Epithelial cell of esophagus (primary cell): ENCODE data around the gene IQSEC1.

Experiments
- DNase-seq: peaks from one replicate; pipeline ENCODE4 v3.0.0; 2010; ENCODE audit warnings: low read depth
- H3K4me3 ChIP-seq: 2 replicates; pipeline ENCODE4 v1.5.1; 2011; ENCODE audit warnings: mild to moderate bottlenecking, low read length, control low read depth
- TF ChIP-seq, protein P1 (sequence below): IDR thresholded peaks from 2 replicates; pipeline ENCODE4 v1.5.1; 2011; ENCODE audit warnings: low read depth, mild to moderate bottlenecking, low read length, control low read depth, inconsistent platforms; ENCODE audit not compliant: insufficient read depth; ENCODE audit errors: missing control alignments

IQSEC1 gene

DNA sequence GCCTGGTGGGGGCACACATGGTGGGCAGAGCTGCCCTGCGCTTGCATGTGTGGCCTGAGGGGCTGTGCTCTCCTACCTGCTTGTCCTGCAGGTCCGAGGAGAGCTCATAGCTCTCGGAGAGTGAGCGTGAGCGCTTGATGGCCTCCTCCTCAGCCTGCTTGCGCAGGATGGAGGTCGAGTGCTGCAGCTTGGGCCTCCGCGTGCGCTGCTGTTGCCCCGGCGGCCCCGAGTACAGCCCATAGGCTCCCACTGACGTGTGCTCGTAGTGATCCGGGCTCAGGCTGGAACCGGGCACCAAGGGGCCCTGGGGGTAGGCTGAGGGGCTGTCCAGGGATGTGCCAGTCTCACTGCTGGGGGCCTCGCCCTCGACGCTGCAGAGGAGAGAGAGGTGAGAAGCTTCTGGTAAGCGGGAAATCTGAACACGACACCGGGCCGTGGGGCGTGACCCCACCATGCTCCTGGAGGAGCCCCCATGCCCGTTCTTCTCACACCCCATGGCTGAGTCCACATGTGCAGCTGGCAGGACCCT is 131.7 kb downstream of the IQSEC1 start:
- DNase-seq: no peak
- H3K4me3 ChIP-seq: no peak overlapping the region
- TF ChIP-seq, protein P1, sequence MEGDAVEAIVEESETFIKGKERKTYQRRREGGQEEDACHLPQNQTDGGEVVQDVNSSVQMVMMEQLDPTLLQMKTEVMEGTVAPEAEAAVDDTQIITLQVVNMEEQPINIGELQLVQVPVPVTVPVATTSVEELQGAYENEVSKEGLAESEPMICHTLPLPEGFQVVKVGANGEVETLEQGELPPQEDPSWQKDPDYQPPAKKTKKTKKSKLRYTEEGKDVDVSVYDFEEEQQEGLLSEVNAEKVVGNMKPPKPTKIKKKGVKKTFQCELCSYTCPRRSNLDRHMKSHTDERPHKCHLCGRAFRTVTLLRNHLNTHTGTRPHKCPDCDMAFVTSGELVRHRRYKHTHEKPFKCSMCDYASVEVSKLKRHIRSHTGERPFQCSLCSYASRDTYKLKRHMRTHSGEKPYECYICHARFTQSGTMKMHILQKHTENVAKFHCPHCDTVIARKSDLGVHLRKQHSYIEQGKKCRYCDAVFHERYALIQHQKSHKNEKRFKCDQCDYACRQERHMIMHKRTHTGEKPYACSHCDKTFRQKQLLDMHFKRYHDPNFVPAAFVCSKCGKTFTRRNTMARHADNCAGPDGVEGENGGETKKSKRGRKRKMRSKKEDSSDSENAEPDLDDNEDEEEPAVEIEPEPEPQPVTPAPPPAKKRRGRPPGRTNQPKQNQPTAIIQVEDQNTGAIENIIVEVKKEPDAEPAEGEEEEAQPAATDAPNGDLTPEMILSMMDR: no peak

DNA sequence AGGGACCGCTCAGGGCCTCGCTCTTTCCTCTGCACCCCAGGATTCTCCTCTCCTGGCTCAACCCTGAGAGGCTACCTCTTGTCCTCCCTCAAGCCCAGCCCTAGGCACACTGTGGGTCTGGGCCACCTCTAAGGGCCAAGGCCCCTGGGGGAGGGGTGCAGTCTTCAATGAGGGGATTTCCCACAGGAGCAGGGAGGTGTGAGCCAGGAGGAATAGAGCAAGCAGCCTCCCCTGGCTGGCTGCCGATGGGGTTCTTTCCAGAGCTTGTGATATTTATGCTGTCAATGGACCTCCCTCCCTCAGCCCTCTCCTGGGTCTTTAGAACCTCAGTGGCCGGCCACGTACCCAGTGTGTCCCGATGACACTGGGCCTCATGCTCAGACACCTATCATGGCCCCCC is 132.4 kb downstream of the IQSEC1 start:
- no peak for DNase-seq
- TF ChIP-seq, protein P1: no peak
- H3K4me3 ChIP-seq: no peak overlapping the region

DNA sequence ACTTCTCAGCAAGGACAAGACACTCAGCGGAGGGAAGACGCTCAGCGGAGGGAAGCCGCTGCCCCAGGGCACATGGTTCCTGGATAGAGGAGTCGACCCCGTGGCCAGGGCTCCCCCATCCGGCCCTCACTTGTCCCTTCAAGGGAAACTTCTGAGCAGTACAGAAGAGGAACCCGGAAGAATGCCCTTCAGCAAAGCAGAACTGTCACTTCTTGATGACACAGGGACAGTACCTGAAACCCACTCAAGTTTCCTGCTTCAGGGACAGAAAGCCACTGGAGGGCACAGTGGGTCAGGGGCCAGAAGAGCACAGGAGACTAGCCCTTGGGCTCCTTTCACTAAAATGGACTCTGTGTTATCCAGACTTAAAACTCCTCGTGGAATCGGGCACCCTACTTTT is 134.1 kb downstream of the IQSEC1 start:
- no peak for DNase-seq
- TF ChIP-seq, protein P1: no peak
- no peak overlapping the region for H3K4me3 ChIP-seq

DNA sequence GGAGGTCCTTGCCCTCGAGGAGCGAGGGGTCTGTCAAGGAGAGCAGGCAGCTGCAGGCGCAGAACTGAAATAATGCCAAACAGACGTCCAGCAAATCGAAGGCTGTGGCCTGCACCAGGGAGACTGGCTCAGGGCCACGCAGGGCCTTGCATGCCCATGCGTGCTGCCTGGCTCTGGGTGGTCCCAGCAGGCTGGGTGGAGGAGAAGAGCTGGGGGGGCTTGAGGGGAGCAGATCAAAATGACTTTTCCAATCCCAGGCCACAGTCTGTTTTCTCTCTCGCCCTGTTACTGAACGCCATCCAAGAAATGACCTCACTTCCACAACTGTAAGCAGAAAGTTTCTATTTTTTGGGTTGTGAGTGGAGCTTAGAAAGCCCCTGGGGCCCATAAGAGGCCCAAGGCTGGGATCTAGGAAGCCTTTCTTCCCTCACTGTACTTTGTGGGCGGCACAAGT is 134.9 kb downstream of the IQSEC1 start:
- DNase-seq: no peak
- H3K4me3 ChIP-seq: no peak overlapping the region
- TF ChIP-seq, protein P1: no peak

DNA sequence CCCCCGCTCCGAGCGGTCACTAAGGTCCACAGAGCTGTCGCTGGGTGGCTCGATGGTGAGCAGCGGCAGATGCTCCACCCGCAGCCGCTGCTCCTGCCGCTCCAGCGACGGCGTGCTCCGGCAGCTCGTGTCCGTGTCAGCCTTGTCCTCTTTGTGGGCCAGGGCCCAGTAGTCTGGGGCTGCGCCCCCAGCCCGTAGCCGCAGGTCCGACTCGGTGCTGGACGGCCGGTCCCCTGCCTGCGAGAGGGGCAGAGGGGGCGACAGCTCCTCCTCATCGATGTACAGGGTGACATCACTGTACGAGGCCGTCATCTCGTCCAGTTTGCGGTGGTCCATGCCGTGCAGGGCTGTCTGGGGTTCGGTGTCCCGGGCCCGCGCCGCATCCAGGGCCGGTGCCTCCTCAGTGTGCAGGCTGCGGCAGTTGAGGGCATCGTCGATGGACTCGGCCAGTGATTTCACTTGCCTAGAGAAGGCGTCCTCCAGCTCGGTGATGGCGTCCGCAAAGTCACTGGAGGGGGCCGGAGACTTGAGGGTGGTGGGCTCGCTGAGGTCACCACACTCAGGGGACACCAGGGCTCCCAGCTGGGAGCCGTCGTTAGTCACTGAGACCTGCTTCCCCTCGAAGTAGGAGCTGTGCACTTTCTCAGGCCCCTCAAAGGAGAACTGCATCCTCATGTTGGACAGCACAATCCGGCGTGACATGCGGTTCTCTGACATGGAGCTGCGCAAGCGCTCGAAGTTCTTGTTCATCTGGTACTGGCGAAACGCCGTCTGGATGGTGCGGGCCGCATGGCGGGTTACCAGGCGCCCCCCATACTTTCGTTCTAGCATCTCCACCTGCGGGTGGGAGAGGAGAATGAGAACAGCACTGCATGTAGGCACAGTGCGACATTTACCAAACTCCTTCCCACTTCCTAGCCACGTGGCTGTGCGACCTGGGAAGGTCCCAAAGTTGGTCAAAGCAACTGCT is 137.1 kb downstream of the IQSEC1 start:
- TF ChIP-seq, protein P1: no peak
- H3K4me3 ChIP-seq: no peak overlapping the region
- no peak for DNase-seq

DNA sequence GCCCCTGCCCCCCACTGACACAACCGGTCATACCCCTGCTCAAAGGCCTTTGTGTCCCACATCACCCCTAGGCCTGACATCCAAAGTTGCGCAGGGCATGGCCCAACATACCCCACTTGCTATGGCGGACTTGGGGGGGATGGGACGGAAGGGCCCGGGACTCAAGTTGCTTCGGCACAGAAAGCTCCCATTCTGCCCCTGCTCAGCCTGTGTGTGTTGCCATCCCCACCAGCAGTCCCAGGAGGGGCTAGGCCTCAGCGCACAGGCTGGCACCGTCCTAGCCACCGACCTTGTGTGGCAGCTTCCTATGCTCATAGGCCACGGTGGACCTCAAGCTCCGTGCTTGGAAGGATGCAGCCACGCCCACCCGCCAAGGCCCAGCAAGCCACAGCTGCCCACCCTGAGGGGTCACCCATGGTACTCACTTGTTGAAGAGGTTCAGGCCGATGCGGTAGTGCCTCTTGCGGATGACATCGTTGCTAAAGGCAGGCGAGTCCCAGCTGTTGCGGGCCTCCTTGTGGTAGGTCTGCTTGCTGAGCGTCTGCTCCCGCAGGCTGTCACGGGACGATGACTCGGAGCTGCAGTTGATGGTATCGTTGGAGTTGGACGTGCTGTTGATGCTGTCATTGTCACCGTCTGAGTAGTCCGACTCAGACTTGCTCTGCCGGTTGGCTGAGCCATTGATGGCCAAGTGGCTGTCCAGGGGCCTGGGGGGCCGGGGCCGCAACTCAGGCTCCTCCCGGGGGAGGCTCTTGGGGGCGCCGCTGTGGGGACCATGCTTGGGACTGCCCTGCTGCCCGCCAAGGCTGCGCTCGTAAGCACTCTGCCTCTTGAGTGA is 138.0 kb downstream of the IQSEC1 start:
- no peak for DNase-seq
- TF ChIP-seq, protein P1: no peak
- no peak overlapping the region for H3K4me3 ChIP-seq
